Measurements from ENCODE around the gene ANKRD27.

ANKRD27 gene

DNA sequence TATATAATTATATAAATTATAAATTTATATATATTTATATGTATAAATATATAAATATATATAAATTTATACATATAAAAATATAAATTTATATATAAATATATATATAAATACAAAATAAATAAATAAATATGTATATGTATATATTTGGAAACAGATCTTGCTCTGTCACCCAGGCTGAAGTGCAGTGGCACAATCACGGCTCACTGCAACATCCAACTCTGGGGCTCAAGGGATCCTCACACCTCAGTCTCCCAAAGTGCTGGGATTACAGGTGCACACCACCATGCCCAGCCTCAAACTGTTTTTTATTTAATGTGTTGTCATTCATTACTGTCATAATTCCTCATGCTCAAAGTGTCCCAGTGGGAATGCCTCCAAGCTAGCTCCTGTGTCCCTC, 119.2 kb downstream of the ANKRD27 start:
- no peak for DNase-seq (ENCODE audit: low read depth in 2 of 2)

DNA sequence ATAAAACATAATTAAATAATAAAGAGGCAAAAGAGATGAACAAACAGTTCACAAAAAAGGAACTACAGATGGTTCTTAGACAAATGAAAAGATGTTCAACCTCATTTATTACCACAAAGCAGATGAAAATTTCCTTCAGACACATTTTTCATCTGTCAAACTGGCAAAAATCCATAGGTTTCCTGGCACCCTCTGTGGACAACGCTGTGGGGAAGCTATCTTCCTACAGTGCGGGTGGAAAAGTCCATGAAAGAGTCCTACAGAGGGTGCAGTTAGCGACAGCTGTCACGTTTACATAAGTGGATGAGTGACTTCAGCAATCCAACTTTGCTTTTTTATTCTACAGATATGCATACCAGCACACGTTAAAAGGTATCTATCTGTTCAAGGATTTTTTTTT, 124.3 kb downstream of the ANKRD27 start:
- DNase-seq (ENCODE audit: low read depth in 2 of 2) = no peak
